Esophagus squamous epithelium (tissue), 4 donors: ENCODE measurements around the gene ELK3.

Experiments
- POLR2A ChIP-seq, 4 donors: fragments of 450-650 bp; IDR thresholded peaks; one replicate each; pipeline ENCODE4 v1.6.1; 2017; ENCODE audit warnings: antibody characterized with exemption in 4 of 4, mild to moderate bottlenecking in 4 of 4, moderate library complexity in 3 of 4
- TF ChIP-seq, protein P1 (sequence below), 6 experiments: fragments of 450-650 bp in 4 of 6; fragments of 200-600 bp in 2 of 6; sonication (generic) in 2 of 6; IDR thresholded peaks; one replicate each; pipeline ENCODE4 v1.5.1; 2016 to 2019; ENCODE audit warnings: antibody characterized with exemption in 6 of 6, mild to moderate bottlenecking in 4 of 6, moderate library complexity in 4 of 6

DNA sequence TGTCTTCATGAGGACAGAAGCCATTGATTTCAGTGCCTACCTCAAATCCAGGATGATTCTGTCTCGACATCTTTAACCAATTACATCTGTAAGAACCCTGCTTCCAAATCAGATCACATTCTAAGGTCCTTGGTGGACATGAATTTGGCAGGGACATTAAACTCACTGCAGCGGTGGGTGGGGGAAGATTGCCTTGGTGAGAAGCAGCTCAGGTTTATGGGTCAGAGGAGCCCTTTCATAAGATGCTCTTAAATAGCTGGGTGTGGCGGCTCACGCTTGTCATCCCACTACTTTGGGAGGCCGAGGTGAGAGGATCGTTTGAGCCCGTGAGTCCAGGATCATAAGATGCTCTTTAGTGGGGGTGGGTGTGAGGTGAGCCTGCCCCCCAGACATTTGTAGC, 42.9 kb downstream of the ELK3 start:
- TF ChIP-seq, protein P1, sequence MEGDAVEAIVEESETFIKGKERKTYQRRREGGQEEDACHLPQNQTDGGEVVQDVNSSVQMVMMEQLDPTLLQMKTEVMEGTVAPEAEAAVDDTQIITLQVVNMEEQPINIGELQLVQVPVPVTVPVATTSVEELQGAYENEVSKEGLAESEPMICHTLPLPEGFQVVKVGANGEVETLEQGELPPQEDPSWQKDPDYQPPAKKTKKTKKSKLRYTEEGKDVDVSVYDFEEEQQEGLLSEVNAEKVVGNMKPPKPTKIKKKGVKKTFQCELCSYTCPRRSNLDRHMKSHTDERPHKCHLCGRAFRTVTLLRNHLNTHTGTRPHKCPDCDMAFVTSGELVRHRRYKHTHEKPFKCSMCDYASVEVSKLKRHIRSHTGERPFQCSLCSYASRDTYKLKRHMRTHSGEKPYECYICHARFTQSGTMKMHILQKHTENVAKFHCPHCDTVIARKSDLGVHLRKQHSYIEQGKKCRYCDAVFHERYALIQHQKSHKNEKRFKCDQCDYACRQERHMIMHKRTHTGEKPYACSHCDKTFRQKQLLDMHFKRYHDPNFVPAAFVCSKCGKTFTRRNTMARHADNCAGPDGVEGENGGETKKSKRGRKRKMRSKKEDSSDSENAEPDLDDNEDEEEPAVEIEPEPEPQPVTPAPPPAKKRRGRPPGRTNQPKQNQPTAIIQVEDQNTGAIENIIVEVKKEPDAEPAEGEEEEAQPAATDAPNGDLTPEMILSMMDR (IDR thresholded peaks at IDR 0.05): no peak
- no peak for TF ChIP-seq POLR2A (IDR thresholded peaks at IDR 0.05)
